Retinal pigment epithelial cell (primary cell): Measurements from ENCODE around the gene MEN1.
"Not testable (repeated sequence)": the region's sequence is repeated elsewhere in the genome, so short reads cannot be mapped to it uniquely, and the experiment has no call there.

Experiments used
- DNase-seq: peaks from one replicate; pipeline ENCODE4 v3.0.0-alpha.2; 2010; ENCODE audit warnings: low read depth
- H3K4me3 ChIP-seq: 2 replicates; pipeline ENCODE4 v1.5.1; 2011; ENCODE audit warnings: mild to moderate bottlenecking, low read length, control low read depth, moderate library complexity
- CTCF ChIP-seq: conservative IDR thresholded peaks from 2 replicates; pipeline ENCODE4 v1.5.1; 2011; ENCODE audit warnings: low read depth, low read length, control low read depth, inconsistent platforms

The MEN1 gene

GRCh38 chr11:64829536-64830251 is 19.3 kb upstream of the MEN1 start:
- TF ChIP-seq CTCF = no peak
- DNase-seq = no peak
- no peak overlapping the region for H3K4me3 ChIP-seq

GRCh38 chr11:64827451-64827839 is 17.1 kb upstream of the MEN1 start:
- H3K4me3 ChIP-seq = no peak overlapping the region
- DNase-seq = no peak
- TF ChIP-seq CTCF = no peak

GRCh38 chr11:64826578-64827450 is 16.5 kb upstream of the MEN1 start:
- no peak for DNase-seq
- no peak for TF ChIP-seq CTCF
- H3K4me3 ChIP-seq = no peak overlapping the region

- no peak for TF ChIP-seq CTCF
- no peak overlapping the region for H3K4me3 ChIP-seq
- DNase-seq = no peak
Observed at GRCh38 chr11:64826062-64826461, 15.7 kb upstream of the MEN1 start.

GRCh38 chr11:64823568-64824119 is 13.3 kb upstream of the MEN1 start:
- no peak for TF ChIP-seq CTCF
- DNase-seq = no peak
- no peak overlapping the region for H3K4me3 ChIP-seq

GRCh38 chr11:64817476-64817875 is 7.1 kb upstream of the MEN1 start:
- H3K4me3 ChIP-seq = no peak overlapping the region
- no peak for TF ChIP-seq CTCF
- DNase-seq = no peak

- not testable (repeated sequence) for H3K4me3 ChIP-seq, DNase-seq
Observed at GRCh38 chr11:64815433-64815832, 5.1 kb upstream of the MEN1 start.
